ENCODE data around the gene LRMDA.

DNA sequence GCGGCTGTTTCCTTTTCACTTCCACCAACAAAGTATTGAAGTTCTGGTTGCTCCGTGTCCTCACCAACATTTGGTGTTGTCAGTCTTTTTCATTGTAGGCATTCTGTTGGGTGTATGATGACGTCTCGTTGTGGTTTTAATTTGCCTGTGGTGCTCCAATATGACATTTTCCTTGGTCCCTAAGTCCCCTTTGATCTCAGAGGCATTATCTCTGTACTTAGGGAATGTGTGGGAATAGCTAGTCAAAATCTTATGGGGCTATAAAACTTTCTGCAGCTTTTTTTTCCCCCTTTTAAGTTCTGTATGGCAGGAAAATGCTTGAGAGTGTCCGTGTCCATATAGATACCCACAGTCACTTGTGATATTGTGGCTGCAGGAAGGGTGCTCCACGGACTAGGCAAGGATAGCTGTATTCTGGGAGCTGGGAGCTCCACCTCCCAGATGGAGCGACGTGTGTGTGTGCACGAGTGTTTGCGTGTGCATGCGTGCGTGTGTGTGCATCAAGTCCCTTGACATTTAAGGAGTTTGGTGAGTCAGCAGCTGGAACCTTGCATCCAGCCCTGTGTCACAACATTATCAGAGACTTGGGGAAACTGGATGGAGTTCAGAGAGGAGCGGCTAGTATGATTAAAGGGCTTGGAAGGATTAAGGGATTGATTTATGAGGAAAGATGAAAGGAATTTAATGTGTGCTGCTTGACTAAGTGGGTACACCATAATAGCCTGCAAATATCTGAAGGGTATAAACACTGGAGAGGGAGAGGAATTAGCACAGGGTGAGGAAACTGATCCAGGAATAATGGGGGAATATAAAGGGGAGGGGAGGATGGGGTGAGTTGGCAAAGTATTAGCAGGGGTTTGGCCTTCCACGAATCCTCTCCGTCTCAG is 66.8 kb downstream of the LRMDA start:
- TF ChIP-seq EZH2phosphoT487 (IDR thresholded peaks at IDR 0.05), result no peak
- TF ChIP-seq, protein P1, sequence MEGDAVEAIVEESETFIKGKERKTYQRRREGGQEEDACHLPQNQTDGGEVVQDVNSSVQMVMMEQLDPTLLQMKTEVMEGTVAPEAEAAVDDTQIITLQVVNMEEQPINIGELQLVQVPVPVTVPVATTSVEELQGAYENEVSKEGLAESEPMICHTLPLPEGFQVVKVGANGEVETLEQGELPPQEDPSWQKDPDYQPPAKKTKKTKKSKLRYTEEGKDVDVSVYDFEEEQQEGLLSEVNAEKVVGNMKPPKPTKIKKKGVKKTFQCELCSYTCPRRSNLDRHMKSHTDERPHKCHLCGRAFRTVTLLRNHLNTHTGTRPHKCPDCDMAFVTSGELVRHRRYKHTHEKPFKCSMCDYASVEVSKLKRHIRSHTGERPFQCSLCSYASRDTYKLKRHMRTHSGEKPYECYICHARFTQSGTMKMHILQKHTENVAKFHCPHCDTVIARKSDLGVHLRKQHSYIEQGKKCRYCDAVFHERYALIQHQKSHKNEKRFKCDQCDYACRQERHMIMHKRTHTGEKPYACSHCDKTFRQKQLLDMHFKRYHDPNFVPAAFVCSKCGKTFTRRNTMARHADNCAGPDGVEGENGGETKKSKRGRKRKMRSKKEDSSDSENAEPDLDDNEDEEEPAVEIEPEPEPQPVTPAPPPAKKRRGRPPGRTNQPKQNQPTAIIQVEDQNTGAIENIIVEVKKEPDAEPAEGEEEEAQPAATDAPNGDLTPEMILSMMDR (IDR thresholded peaks at IDR 0.05), result no peak

All from neural progenitor cell (in vitro differentiated cells).